ENCODE measurements around the gene IL1R2. TPM values are rescaled to one million over a fixed set of nuclear protein-coding genes. Genes with fewer than 3 reads are reported as not detected.
"Not testable (repeated sequence)": the region's sequence is repeated elsewhere in the genome, so short reads cannot be mapped to it uniquely, and the experiment has no call there.

The IL1R2 gene
- total RNA-seq, 1 donor, result 0.36 TPM

GRCh38 chr2:102000813-102001766, 9.3 kb downstream of the IL1R2 start:
- no peaks in the 10 kb centered on the region for H3K9me3 ChIP-seq (ENCODE audit: low read depth, low read length)
- peaks cover 13% of the 10 kb centered on the region for H3K27me3 ChIP-seq (ENCODE audit: insufficient read depth, low read length)
- no peak overlapping the region for H3K4me3 ChIP-seq (ENCODE audit: insufficient read depth, low read length)
- H3K4me2 ChIP-seq (ENCODE audit: insufficient read depth, low read length), result no peak overlapping the region
- no peak overlapping the region for H3K27ac ChIP-seq (ENCODE audit: low read depth, low read length)
- TF ChIP-seq, protein P1, sequence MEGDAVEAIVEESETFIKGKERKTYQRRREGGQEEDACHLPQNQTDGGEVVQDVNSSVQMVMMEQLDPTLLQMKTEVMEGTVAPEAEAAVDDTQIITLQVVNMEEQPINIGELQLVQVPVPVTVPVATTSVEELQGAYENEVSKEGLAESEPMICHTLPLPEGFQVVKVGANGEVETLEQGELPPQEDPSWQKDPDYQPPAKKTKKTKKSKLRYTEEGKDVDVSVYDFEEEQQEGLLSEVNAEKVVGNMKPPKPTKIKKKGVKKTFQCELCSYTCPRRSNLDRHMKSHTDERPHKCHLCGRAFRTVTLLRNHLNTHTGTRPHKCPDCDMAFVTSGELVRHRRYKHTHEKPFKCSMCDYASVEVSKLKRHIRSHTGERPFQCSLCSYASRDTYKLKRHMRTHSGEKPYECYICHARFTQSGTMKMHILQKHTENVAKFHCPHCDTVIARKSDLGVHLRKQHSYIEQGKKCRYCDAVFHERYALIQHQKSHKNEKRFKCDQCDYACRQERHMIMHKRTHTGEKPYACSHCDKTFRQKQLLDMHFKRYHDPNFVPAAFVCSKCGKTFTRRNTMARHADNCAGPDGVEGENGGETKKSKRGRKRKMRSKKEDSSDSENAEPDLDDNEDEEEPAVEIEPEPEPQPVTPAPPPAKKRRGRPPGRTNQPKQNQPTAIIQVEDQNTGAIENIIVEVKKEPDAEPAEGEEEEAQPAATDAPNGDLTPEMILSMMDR (IDR thresholded peaks at IDR 0.05; ENCODE audit: extremely low read depth, low read depth, low read length), result no peak
- H3K36me3 ChIP-seq (ENCODE audit: insufficient read depth, low read length), result no peaks in the 10 kb centered on the region
- DNase-seq (ENCODE audit: insufficient read length, low spot score, missing footprints), result no peak
- H3K79me2 ChIP-seq (ENCODE audit: insufficient read depth, low read length), result no peaks in the 10 kb centered on the region
- H4K20me1 ChIP-seq (ENCODE audit: insufficient read depth, low read length), result no peaks in the 10 kb centered on the region
- H2AFZ ChIP-seq (ENCODE audit: low read length), result no peak overlapping the region
- no peaks in the 10 kb centered on the region for H3K4me1 ChIP-seq (ENCODE audit: insufficient read depth, low read length)

DNA sequence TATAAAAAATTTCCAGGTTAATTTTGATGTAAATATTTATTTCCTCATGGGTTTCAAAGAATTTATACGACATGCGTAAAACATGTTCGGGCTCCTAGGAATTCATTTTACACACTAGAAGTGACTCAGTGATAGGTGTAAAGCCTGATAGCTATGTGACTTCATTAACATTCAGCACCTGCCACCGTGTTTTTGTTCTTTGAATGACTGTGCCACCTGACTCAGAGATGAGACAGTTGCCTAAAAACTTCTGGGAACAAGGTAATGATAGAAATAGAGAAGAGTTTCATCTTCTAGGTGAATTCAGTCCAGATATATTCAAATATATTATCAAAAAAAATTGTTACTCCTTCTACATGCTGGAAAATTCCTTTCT, 10.0 kb downstream of the IL1R2 start:
- Histone ChIP-seq H2AFZ (ENCODE audit: low read length) (no peak overlapping the region), H3K27ac (ENCODE audit: low read depth, low read length) (no peak overlapping the region), H3K4me3 (ENCODE audit: insufficient read depth, low read length) (no peak overlapping the region), H3K27me3 (ENCODE audit: insufficient read depth, low read length) (peaks cover 7% of the 10 kb centered on the region), H3K36me3 (ENCODE audit: insufficient read depth, low read length) (no peaks in the 10 kb centered on the region), H3K4me2 (ENCODE audit: insufficient read depth, low read length) (no peak overlapping the region), H4K20me1 (ENCODE audit: insufficient read depth, low read length) (no peaks in the 10 kb centered on the region), H3K9me3 (ENCODE audit: low read depth, low read length) (no peaks in the 10 kb centered on the region), H3K79me2 (ENCODE audit: insufficient read depth, low read length) (no peaks in the 10 kb centered on the region), H3K4me1 (ENCODE audit: insufficient read depth, low read length) (peaks cover 5% of the 10 kb centered on the region)
- no peak for DNase-seq (ENCODE audit: insufficient read length, low spot score, missing footprints)
- TF ChIP-seq, protein P1 (IDR thresholded peaks at IDR 0.05; ENCODE audit: extremely low read depth, low read depth, low read length), result no peak

DNA sequence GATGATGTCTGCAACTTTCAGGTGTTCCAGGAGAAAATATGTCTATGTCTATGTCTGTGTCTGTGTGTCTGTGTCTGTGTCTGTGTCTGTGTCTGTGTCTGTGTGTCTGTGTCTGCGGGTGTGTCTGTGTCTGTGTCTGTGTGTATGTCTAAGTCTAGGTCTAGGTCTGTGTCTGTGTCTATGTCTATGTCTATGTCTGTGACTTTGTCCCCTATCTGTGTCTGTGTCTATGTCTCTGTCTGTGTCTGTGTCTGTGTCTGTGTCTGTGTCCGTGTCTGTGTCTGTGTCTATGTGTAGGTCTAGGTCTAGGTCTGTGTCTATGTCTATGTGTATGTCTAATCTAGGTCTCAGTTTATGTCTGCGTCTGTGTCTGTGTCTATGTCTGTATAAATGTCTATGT, 10.5 kb downstream of the IL1R2 start:
- no peak overlapping the region for H3K4me3 ChIP-seq (ENCODE audit: insufficient read depth, low read length)
- TF ChIP-seq, protein P1 (IDR thresholded peaks at IDR 0.05; ENCODE audit: extremely low read depth, low read depth, low read length), result no peak
- H2AFZ ChIP-seq (ENCODE audit: low read length), result no peak overlapping the region
- H3K9me3 ChIP-seq (ENCODE audit: low read depth, low read length), result no peaks in the 10 kb centered on the region
- H3K79me2 ChIP-seq (ENCODE audit: insufficient read depth, low read length), result no peaks in the 10 kb centered on the region
- H3K4me2 ChIP-seq (ENCODE audit: insufficient read depth, low read length), result no peak overlapping the region
- H3K36me3 ChIP-seq (ENCODE audit: insufficient read depth, low read length), result no peaks in the 10 kb centered on the region
- no peak overlapping the region for H3K27ac ChIP-seq (ENCODE audit: low read depth, low read length)
- no peaks in the 10 kb centered on the region for H4K20me1 ChIP-seq (ENCODE audit: insufficient read depth, low read length)
- peaks cover 3% of the 10 kb centered on the region for H3K27me3 ChIP-seq (ENCODE audit: insufficient read depth, low read length)
- DNase-seq (ENCODE audit: insufficient read length, low spot score, missing footprints), result no peak
- peaks cover 6% of the 10 kb centered on the region for H3K4me1 ChIP-seq (ENCODE audit: insufficient read depth, low read length)

GRCh38 chr2:102002909-102003308, 11.1 kb downstream of the IL1R2 start:
- DNase-seq (ENCODE audit: insufficient read length, low spot score, missing footprints); H4K20me1 ChIP-seq (ENCODE audit: insufficient read depth, low read length); H3K27ac ChIP-seq (ENCODE audit: low read depth, low read length); H2AFZ ChIP-seq (ENCODE audit: low read length); H3K79me2 ChIP-seq (ENCODE audit: insufficient read depth, low read length); H3K36me3 ChIP-seq (ENCODE audit: insufficient read depth, low read length); H3K27me3 ChIP-seq (ENCODE audit: insufficient read depth, low read length); H3K9me3 ChIP-seq (ENCODE audit: low read depth, low read length); H3K4me2 ChIP-seq (ENCODE audit: insufficient read depth, low read length); H3K4me3 ChIP-seq (ENCODE audit: insufficient read depth, low read length); H3K4me1 ChIP-seq (ENCODE audit: insufficient read depth, low read length): not testable (repeated sequence)
